Mesothelial cell of epicardium (in vitro differentiated cells): Measurements from ENCODE around the gene MRGPRD. TPM values are rescaled to one million over a fixed set of nuclear protein-coding genes. Genes with fewer than 3 reads are reported as not detected.

Experiments used
- DNase-seq, 2 experiments: peaks; one replicate each; pipeline ENCODE4 v3.0.0; 2021; ENCODE audit warnings: low spot score in 2 of 2; ENCODE audit not compliant: unreplicated experiment in 2 of 2
- H3K27ac Mint-ChIP-seq: 2 replicates; pipeline ENCODE4 v1.8.0; 2021; ENCODE audit warnings: mixed read lengths
- H3K27me3 Mint-ChIP-seq: 2 replicates; pipeline ENCODE4 v1.8.0; 2021; ENCODE audit warnings: low read depth, mixed read lengths
- H3K36me3 Mint-ChIP-seq: 2 replicates; pipeline ENCODE4 v1.8.0; 2021; ENCODE audit warnings: mixed read lengths
- H3K4me1 Mint-ChIP-seq: 2 replicates; pipeline ENCODE4 v1.8.0; 2021; ENCODE audit warnings: mixed read lengths
- H3K4me3 Mint-ChIP-seq: 2 replicates; pipeline ENCODE4 v1.8.0; 2021; ENCODE audit warnings: mild to moderate bottlenecking, moderate library complexity, mixed read lengths
- H3K9me3 Mint-ChIP-seq: 2 replicates; pipeline ENCODE4 v1.8.0; 2021; ENCODE audit warnings: mixed read lengths
- total RNA-seq: library from RNA; stranded (reverse); gene quantifications from 3 replicates; pipeline ENCODE4 v1.2.1, GENCODE V29; 2021
- TF ChIP-seq, protein P1 (sequence below): fragments of 200-600 bp; sonication (generic); IDR thresholded peaks from one replicate; pipeline ENCODE4 v1.5.0; 2021; ENCODE audit warnings: antibody characterized with exemption; ENCODE audit not compliant: unreplicated experiment

The MRGPRD gene
- total RNA-seq, 1 donor from 2014 or later: not detected

DNA sequence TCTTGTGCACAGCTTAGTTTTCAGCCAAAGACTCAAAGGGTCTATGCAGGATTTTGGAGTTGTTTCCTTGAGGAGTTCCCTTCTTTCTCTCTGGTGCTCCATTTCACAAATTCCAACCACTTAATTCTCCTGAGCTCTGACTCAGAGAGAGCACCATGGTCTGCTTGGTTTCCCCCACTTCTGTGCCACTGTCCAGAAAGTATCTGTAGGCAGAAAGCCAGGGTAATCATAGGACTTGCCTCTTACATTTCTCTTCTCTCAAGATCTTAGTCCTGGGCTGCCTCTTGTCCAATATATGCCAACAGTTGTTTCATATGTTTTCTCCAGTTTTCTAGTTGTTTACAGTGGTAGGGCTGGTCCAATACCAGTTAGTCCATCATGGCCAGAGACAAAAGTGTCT, 6.4 kb upstream of the MRGPRD start:
- TF ChIP-seq, protein P1, sequence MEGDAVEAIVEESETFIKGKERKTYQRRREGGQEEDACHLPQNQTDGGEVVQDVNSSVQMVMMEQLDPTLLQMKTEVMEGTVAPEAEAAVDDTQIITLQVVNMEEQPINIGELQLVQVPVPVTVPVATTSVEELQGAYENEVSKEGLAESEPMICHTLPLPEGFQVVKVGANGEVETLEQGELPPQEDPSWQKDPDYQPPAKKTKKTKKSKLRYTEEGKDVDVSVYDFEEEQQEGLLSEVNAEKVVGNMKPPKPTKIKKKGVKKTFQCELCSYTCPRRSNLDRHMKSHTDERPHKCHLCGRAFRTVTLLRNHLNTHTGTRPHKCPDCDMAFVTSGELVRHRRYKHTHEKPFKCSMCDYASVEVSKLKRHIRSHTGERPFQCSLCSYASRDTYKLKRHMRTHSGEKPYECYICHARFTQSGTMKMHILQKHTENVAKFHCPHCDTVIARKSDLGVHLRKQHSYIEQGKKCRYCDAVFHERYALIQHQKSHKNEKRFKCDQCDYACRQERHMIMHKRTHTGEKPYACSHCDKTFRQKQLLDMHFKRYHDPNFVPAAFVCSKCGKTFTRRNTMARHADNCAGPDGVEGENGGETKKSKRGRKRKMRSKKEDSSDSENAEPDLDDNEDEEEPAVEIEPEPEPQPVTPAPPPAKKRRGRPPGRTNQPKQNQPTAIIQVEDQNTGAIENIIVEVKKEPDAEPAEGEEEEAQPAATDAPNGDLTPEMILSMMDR: no peak
- H3K4me1 Mint-ChIP-seq: peaks cover 8% of the 10 kb centered on the region
- DNase-seq: no peak
- H3K4me3 Mint-ChIP-seq: no peak overlapping the region
- no peak overlapping the region for H3K27ac Mint-ChIP-seq
- peaks cover 10% of the 10 kb centered on the region for H3K27me3 Mint-ChIP-seq
- H3K36me3 Mint-ChIP-seq: no peaks in the 10 kb centered on the region
- peaks cover 22% of the 10 kb centered on the region for H3K9me3 Mint-ChIP-seq

DNA sequence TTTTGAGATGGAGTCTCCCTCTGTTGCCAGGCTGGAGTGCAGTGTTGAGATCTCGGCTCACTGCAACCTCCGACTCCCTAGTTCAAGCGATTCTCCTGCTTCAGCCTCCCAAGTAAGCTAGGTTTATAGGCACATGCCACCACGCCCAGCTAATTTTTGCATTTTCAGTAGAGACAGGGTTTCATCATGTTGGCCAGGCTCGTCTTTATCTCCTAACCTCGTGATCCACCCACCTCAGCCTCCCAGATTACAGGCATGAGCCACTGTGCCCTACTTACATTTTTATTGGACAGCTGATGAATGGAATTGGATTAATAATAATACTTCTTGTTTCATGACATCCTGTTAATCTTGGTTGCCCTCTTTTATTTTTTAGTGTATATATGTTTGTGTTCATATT, 3.0 kb upstream of the MRGPRD start:
- Mint-ChIP-seq H3K4me3 (no peak overlapping the region), H3K4me1 (peaks cover 7% of the 10 kb centered on the region), H3K36me3 (no peaks in the 10 kb centered on the region), H3K9me3 (peaks cover 27% of the 10 kb centered on the region), H3K27me3 (peaks cover 5% of the 10 kb centered on the region), H3K27ac (no peak overlapping the region)
- no peak for DNase-seq
- TF ChIP-seq, protein P1: no peak

DNA sequence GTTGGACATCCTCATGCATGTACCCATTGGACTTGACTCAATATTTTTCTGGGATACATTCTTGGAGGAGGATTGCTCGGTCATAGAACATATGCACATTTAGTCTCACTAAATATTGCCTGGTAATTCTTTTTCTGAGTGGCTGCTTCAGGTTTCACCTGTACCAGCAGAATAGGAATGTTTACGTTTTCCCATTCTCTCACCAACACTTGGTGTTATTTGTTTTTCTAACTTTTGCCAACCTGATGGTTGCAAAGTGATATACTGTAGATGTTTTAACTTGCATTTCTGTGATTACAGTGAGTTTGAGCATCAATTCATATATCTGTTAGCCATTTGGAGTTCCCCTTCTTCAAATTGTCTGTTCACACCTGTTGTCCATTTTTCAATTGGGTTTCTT, 1.3 kb upstream of the MRGPRD start:
- Mint-ChIP-seq H3K27ac (no peak overlapping the region), H3K9me3 (peaks cover 23% of the 10 kb centered on the region)
- TF ChIP-seq, protein P1: no peak

DNA sequence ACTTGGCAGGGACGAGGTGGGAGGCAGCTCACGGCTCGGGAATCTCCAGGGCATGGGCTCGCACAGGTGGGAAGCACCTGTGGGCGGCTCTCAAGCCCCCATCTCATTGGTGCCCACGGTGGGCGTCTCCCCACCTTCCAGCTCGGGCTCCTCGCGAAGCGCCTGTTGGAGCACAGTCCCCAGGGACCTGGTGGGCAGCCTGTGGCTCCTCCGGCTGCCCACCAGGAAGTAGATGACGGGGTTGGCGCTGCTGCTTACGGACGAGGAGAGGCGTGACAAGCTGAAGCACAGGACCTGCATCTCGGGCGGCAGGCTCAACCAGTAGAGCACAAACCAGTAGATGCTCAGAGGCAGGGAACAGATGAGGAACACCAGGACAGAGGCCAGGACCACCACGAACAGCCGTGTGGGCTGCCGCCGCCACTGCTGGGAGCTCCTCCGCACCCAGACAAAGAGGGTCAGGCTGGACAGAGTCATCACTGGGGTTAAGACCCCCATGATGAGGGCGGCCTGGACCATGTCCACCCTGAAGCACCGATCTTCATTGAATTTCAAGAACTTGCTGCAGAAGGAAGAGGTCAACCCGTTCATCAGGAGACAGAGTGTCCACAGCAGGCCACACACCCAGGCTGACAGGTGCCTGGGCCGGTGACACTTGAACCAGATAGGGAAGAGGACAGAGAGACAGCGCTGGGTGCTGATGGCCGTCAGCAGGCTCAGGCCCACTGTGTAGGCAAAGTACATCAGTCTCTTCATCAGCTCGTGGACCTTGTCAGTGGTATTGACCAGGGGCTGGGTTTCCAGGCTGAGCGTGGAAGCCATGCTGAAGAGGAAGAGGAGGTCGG, 633 bp downstream of the MRGPRD start:
- no peak overlapping the region for H3K4me3 Mint-ChIP-seq
- peaks cover 5% of the 10 kb centered on the region for H3K27me3 Mint-ChIP-seq

More for the DNA sequence above, 1.3 kb upstream of the MRGPRD start:
- no peak for DNase-seq
- Mint-ChIP-seq H3K4me1 (peaks cover 5% of the 10 kb centered on the region), H3K27me3 (peaks cover 5% of the 10 kb centered on the region), H3K4me3 (no peak overlapping the region), H3K36me3 (no peaks in the 10 kb centered on the region)

DNA sequence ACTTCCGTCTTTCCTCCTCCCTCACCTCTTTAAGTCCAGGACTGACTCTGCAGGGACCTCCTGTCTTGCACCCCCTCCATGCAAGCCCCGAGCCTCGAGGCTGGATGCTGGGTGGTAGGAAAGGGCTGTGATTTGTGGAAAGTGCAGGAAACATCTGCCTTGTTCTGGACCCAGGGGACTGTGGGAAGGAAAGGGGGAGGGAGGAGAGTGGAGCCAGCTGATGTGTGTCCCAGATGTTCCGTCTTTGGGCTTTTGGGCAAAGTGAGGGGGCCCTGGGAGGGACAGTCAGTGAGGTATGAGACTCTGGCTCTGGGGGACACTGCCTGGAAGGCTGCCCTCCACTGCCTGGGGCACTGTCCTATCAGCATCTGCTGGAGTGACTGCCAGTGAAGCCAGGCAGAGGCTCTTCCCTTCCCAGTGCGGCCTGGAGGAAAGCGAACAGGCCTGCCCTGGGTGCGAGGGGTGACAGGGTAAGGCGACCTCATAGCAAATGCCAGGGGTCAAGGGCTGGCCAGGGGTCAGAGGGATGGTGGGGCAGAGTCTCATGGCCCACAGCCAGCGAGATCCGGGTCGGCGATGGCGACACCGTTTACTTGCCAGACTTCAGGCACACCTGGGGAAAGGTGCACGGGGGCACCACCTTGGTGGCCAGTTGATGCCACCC, 1.7 kb downstream of the MRGPRD start:
- Mint-ChIP-seq H3K4me3 (no peak overlapping the region), H3K4me1 (peaks cover 6% of the 10 kb centered on the region), H3K9me3 (peaks cover 13% of the 10 kb centered on the region), H3K27ac (no peak overlapping the region), H3K36me3 (no peaks in the 10 kb centered on the region), H3K27me3 (peaks cover 3% of the 10 kb centered on the region)
- TF ChIP-seq, protein P1: no peak
- no peak for DNase-seq

More for the DNA sequence above, 633 bp downstream of the MRGPRD start:
- no peak for DNase-seq
- Mint-ChIP-seq H3K27ac (no peak overlapping the region), H3K4me1 (peaks cover 6% of the 10 kb centered on the region), H3K9me3 (peaks cover 13% of the 10 kb centered on the region), H3K36me3 (no peaks in the 10 kb centered on the region)
- TF ChIP-seq, protein P1: no peak
